GM12878 (cell line): Measurements from ENCODE around the gene USF1.
"Not testable (repeated sequence)": the region's sequence is repeated elsewhere in the genome, so short reads cannot be mapped to it uniquely, and the experiment has no call there.

Source experiments
- ASH2L ChIP-seq: fragments of 300-600, 200-600 bp; sonication (generic); IDR thresholded peaks from 2 replicates; pipeline ENCODE4 v1.6.1; 2017; ENCODE audit warnings: low read depth, mild to moderate bottlenecking, borderline replicate concordance
- BHLHE40 ChIP-seq, 2 experiments: fragments of 450-650 bp in 1 of 2; IDR thresholded peaks; 2 replicates each; pipeline ENCODE4 v1.6.1; 2011 to 2017; ENCODE audit warnings: low read depth in 2 of 2, borderline replicate concordance in 1 of 2, improper control_type of control experiment in 1 of 2, low read length in 1 of 2, mild to moderate bottlenecking in 1 of 2
- EGR1 ChIP-seq, 2 experiments: IDR thresholded peaks; 1 replicate in 1 of 2; 2 replicates in 1 of 2; pipeline ENCODE4 v1.6.1; 2011 to 2012; ENCODE audit warnings: low read depth in 2 of 2, low read length in 2 of 2, borderline replicate concordance in 1 of 2, mild to moderate bottlenecking in 1 of 2, moderate library complexity in 1 of 2
- EP300 ChIP-seq, 2 experiments: fragments of 150-350 bp in 1 of 2; IDR thresholded peaks; 2 replicates each; pipeline ENCODE4 v1.6.1; 2011 to 2012; ENCODE audit warnings: low read depth in 2 of 2, low read length in 2 of 2, borderline replicate concordance in 1 of 2, improper control_type of control experiment in 1 of 2, inconsistent platforms in 1 of 2; ENCODE audit not compliant: control insufficient read depth in 1 of 2
- HDGF ChIP-seq: fragments of 450-650 bp; IDR thresholded peaks from 2 replicates; pipeline ENCODE4 v1.6.1; 2016; ENCODE audit warnings: antibody characterized with exemption
- NFYB ChIP-seq: IDR thresholded peaks from 2 replicates; pipeline ENCODE4 v1.6.1; 2011; ENCODE audit warnings: low read depth, mild to moderate bottlenecking, low read length, improper control_type of control experiment, moderate library complexity; ENCODE audit not compliant: insufficient read depth
- PKNOX1 ChIP-seq: fragments of 450-650 bp; IDR thresholded peaks from 2 replicates; pipeline ENCODE4 v1.6.1; 2016; ENCODE audit warnings: mild to moderate bottlenecking
- POLR2A ChIP-seq: IDR thresholded peaks from 2 replicates; pipeline ENCODE4 v1.6.1; 2011; ENCODE audit warnings: low read depth, mild to moderate bottlenecking, low read length
- RAD21 ChIP-seq: IDR thresholded peaks from 2 replicates; pipeline ENCODE4 v1.6.1; 2011; ENCODE audit warnings: mild to moderate bottlenecking, low read depth, low read length, moderate library complexity; ENCODE audit not compliant: insufficient read depth
- RFX5 ChIP-seq: IDR thresholded peaks from 2 replicates; pipeline ENCODE4 v1.6.1; 2011; ENCODE audit warnings: low read depth, low read length, improper control_type of control experiment
- SIX5 ChIP-seq: IDR thresholded peaks from 2 replicates; pipeline ENCODE4 v1.6.1; 2011; ENCODE audit warnings: mild to moderate bottlenecking, low read depth, low read length, moderate library complexity; ENCODE audit not compliant: severe bottlenecking
- SMAD1 ChIP-seq: fragments of 450-650 bp; IDR thresholded peaks from 2 replicates; pipeline ENCODE4 v1.6.1; 2018; ENCODE audit warnings: mild to moderate bottlenecking, low read depth; ENCODE audit not compliant: partially characterized antibody
- SMC3 ChIP-seq: IDR thresholded peaks from 2 replicates; pipeline ENCODE4 v1.6.1; 2011; ENCODE audit warnings: low read length, improper control_type of control experiment, borderline replicate concordance
- TF ChIP-seq, protein P1 (sequence below): IDR thresholded peaks from 2 replicates; pipeline ENCODE4 v1.6.1; 2012; ENCODE audit warnings: low read depth, low read length, improper control_type of control experiment

DNA sequence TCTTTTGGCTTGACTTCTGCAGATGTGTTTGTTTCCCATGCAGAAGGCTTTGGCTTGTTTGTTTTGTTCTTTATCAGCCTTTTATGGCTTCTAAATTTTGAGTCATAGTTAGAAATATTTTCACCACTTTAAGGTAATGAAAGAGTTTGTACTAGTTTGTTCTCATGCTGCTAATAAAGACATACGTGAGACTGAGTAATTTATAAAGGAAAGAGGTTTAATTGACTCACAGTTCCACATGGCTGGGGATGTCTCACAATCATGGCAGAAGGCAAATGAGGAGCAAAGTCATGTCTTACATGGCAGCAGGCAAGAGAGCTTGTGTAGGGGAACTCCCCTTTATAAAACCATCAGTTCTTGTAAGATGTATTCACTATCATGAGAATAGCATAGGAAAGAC, 18.8 kb downstream of the USF1 start:
- TF ChIP-seq NFYB; RAD21; EP300 (IDR thresholded peaks at IDR 0.05; ENCODE audit: borderline replicate concordance in 1 of 2, control insufficient read depth in 1 of 2, low read depth in 2 of 2, low read length in 2 of 2); BHLHE40 (IDR thresholded peaks at IDR 0.05; ENCODE audit: borderline replicate concordance in 1 of 2, low read depth in 2 of 2, low read length in 1 of 2); SIX5; HDGF; SMAD1; SMC3; ASH2L; POLR2A; EGR1 (IDR thresholded peaks at IDR 0.05; ENCODE audit: borderline replicate concordance in 1 of 2, low read depth in 2 of 2, low read length in 2 of 2); RFX5: not testable (repeated sequence)
- TF ChIP-seq, protein P1, sequence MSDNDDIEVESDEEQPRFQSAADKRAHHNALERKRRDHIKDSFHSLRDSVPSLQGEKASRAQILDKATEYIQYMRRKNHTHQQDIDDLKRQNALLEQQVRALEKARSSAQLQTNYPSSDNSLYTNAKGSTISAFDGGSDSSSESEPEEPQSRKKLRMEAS = not testable (repeated sequence)
- TF ChIP-seq PKNOX1 = peak; percentile 30; the same call in 1 of the 2 replicates
